Measurements from ENCODE around the gene ZNF286A.
A peak's percentile ranks its signal among the peaks of the same experiment; 100 is the strongest.
"Not testable (repeated sequence)": the region's sequence is repeated elsewhere in the genome, so short reads cannot be mapped to it uniquely, and the experiment has no call there.

ZNF286A gene

GRCh38 chr17:15704239-15704638, 4.7 kb downstream of the ZNF286A start:
- H3K14ac ChIP-seq (ENCODE audit: low read length in 2 of 2); H3K4ac ChIP-seq (ENCODE audit: low read depth in 1 of 2, low read length in 2 of 2); H2AK5ac ChIP-seq (ENCODE audit: low read length, severe bottlenecking); H2BK12ac ChIP-seq (ENCODE audit: low read length in 2 of 2); H3K4me1 ChIP-seq (ENCODE audit: control insufficient read depth, insufficient read depth, low read depth, low read length); H4K8ac ChIP-seq (ENCODE audit: low read length); H3K27me3 ChIP-seq (ENCODE audit: control insufficient read depth in 1 of 2, insufficient read depth in 1 of 2, low read length in 2 of 2); DNase-seq; H3K9ac ChIP-seq (ENCODE audit: low read length); H2BK120ac ChIP-seq (ENCODE audit: low read depth, low read length); H3K27ac ChIP-seq (ENCODE audit: low read length, poor library complexity, severe bottlenecking); H4K91ac ChIP-seq (ENCODE audit: low read length); H3K23ac ChIP-seq (ENCODE audit: low read length in 2 of 2); H3K4me2 ChIP-seq (ENCODE audit: low read length, poor library complexity, severe bottlenecking); H2BK5ac ChIP-seq (ENCODE audit: low read depth, low read length, poor library complexity, severe bottlenecking); H2AFZ ChIP-seq (ENCODE audit: low read depth, low read length); H3K18ac ChIP-seq (ENCODE audit: low read depth in 1 of 2, low read length in 2 of 2); H2BK15ac ChIP-seq (ENCODE audit: low read depth, poor library complexity, severe bottlenecking); H3K4me3 ChIP-seq (ENCODE audit: insufficient read depth in 1 of 2, low read depth in 1 of 2, low read length in 2 of 2): not testable (repeated sequence)
- peaks cover 39% of the 10 kb centered on the region for H3K9me3 ChIP-seq (ENCODE audit: control insufficient read depth, low read length)
- peaks cover 11% of the 10 kb centered on the region for H3K79me1 ChIP-seq (replicated peaks; ENCODE audit: low read length, poor library complexity, severe bottlenecking)
- WGBS, result 98% methylated on average over 10 of the region's 33 CpGs
- H3K36me3 ChIP-seq (ENCODE audit: control insufficient read depth in 1 of 2, insufficient read depth in 2 of 2, low read depth in 1 of 2, low read length in 2 of 2), result peaks cover 33 to 44% of the 10 kb centered on the region in 2 experiments

- H2BK12ac ChIP-seq (ENCODE audit: low read length in 2 of 2), result not testable (repeated sequence)
- H3K9me3 ChIP-seq (ENCODE audit: control insufficient read depth, low read length), result peaks cover 43% of the 10 kb centered on the region
Measured at GRCh38 chr17:15704813-15705212, 5.3 kb downstream of the ZNF286A start.

DNA sequence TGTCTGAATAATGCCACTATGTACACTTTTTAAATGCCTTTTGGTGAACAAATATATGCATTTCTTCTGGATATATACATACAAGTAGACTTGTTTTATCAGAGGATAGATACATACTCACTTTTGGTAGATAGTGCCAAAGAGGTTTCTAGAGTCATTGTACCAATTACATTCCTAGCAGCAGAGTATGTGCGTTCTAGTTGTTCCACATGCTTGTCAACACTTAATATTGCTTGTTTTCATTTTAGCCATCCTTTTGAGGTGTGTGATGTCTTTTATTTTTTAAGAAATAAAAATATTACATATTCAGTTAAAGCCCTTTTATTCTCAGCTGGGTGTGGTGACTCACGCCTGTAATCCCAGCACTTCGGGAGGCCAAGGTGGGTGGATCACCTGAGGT, 9.3 kb downstream of the ZNF286A start:
- not testable (repeated sequence) for H3K4me2 ChIP-seq (ENCODE audit: low read length, poor library complexity, severe bottlenecking); H4K91ac ChIP-seq (ENCODE audit: low read length); H2BK12ac ChIP-seq (ENCODE audit: low read length in 2 of 2); H2BK15ac ChIP-seq (ENCODE audit: low read depth, poor library complexity, severe bottlenecking); H3K18ac ChIP-seq (ENCODE audit: low read depth in 1 of 2, low read length in 2 of 2); H3K14ac ChIP-seq (ENCODE audit: low read length in 2 of 2); H2AFZ ChIP-seq (ENCODE audit: low read depth, low read length); H2AK5ac ChIP-seq (ENCODE audit: low read length, severe bottlenecking); H3K9ac ChIP-seq (ENCODE audit: low read length); H2BK120ac ChIP-seq (ENCODE audit: low read depth, low read length); H3K27ac ChIP-seq (ENCODE audit: low read length, poor library complexity, severe bottlenecking); H3K27me3 ChIP-seq (ENCODE audit: control insufficient read depth in 1 of 2, insufficient read depth in 1 of 2, low read length in 2 of 2); H3K79me1 ChIP-seq (replicated peaks; ENCODE audit: low read length, poor library complexity, severe bottlenecking); H3K23ac ChIP-seq (ENCODE audit: low read length in 2 of 2); H2BK5ac ChIP-seq (ENCODE audit: low read depth, low read length, poor library complexity, severe bottlenecking); H4K8ac ChIP-seq (ENCODE audit: low read length); DNase-seq; H3K4me1 ChIP-seq (ENCODE audit: control insufficient read depth, insufficient read depth, low read depth, low read length); H3K4ac ChIP-seq (ENCODE audit: low read depth in 1 of 2, low read length in 2 of 2)
- peaks cover 27 to 57% of the 10 kb centered on the region in 2 experiments for H3K36me3 ChIP-seq (ENCODE audit: control insufficient read depth in 1 of 2, insufficient read depth in 2 of 2, low read depth in 1 of 2, low read length in 2 of 2)
- peaks cover 67% of the 10 kb centered on the region for H3K9me3 ChIP-seq (ENCODE audit: control insufficient read depth, low read length)
- 100% methylated on average over 2 of the region's 3 CpGs for WGBS
- peak overlapping the region in 1 of 2 experiments; percentile 46 for H3K4me3 ChIP-seq (ENCODE audit: insufficient read depth in 1 of 2, low read depth in 1 of 2, low read length in 2 of 2)

More at GRCh38 chr17:15704813-15705212, 5.3 kb downstream of the ZNF286A start:
- H3K18ac ChIP-seq (ENCODE audit: low read depth in 1 of 2, low read length in 2 of 2); H3K4me2 ChIP-seq (ENCODE audit: low read length, poor library complexity, severe bottlenecking); H3K9ac ChIP-seq (ENCODE audit: low read length); H3K4ac ChIP-seq (ENCODE audit: low read depth in 1 of 2, low read length in 2 of 2); H3K4me1 ChIP-seq (ENCODE audit: control insufficient read depth, insufficient read depth, low read depth, low read length); H2BK15ac ChIP-seq (ENCODE audit: low read depth, poor library complexity, severe bottlenecking); H3K4me3 ChIP-seq (ENCODE audit: insufficient read depth in 1 of 2, low read depth in 1 of 2, low read length in 2 of 2); H3K14ac ChIP-seq (ENCODE audit: low read length in 2 of 2); H2AK5ac ChIP-seq (ENCODE audit: low read length, severe bottlenecking); H2BK5ac ChIP-seq (ENCODE audit: low read depth, low read length, poor library complexity, severe bottlenecking); H2BK120ac ChIP-seq (ENCODE audit: low read depth, low read length); H2AFZ ChIP-seq (ENCODE audit: low read depth, low read length); H3K27me3 ChIP-seq (ENCODE audit: control insufficient read depth in 1 of 2, insufficient read depth in 1 of 2, low read length in 2 of 2); H3K27ac ChIP-seq (ENCODE audit: low read length, poor library complexity, severe bottlenecking); H4K8ac ChIP-seq (ENCODE audit: low read length); H3K23ac ChIP-seq (ENCODE audit: low read length in 2 of 2); DNase-seq; H4K91ac ChIP-seq (ENCODE audit: low read length): not testable (repeated sequence)
- over 99% methylated on average over 24 of the region's 32 CpGs for WGBS
- Histone ChIP-seq H3K79me1 (replicated peaks; ENCODE audit: low read length, poor library complexity, severe bottlenecking) (peaks cover 11% of the 10 kb centered on the region), H3K36me3 (ENCODE audit: control insufficient read depth in 1 of 2, insufficient read depth in 2 of 2, low read depth in 1 of 2, low read length in 2 of 2) (peaks cover 33 to 48% of the 10 kb centered on the region in 2 experiments)

- H3K79me1 ChIP-seq (replicated peaks; ENCODE audit: low read length, poor library complexity, severe bottlenecking); H3K4me2 ChIP-seq (ENCODE audit: low read length, poor library complexity, severe bottlenecking); H2AFZ ChIP-seq (ENCODE audit: low read depth, low read length); H3K4ac ChIP-seq (ENCODE audit: low read depth in 1 of 2, low read length in 2 of 2); H3K4me1 ChIP-seq (ENCODE audit: control insufficient read depth, insufficient read depth, low read depth, low read length); H2BK12ac ChIP-seq (ENCODE audit: low read length in 2 of 2); H2BK5ac ChIP-seq (ENCODE audit: low read depth, low read length, poor library complexity, severe bottlenecking); H2BK120ac ChIP-seq (ENCODE audit: low read depth, low read length); H3K23ac ChIP-seq (ENCODE audit: low read length in 2 of 2); H3K27me3 ChIP-seq (ENCODE audit: control insufficient read depth in 1 of 2, insufficient read depth in 1 of 2, low read length in 2 of 2); H4K91ac ChIP-seq (ENCODE audit: low read length); H3K27ac ChIP-seq (ENCODE audit: low read length, poor library complexity, severe bottlenecking); H3K18ac ChIP-seq (ENCODE audit: low read depth in 1 of 2, low read length in 2 of 2); H4K8ac ChIP-seq (ENCODE audit: low read length); DNase-seq; H2BK15ac ChIP-seq (ENCODE audit: low read depth, poor library complexity, severe bottlenecking); H2AK5ac ChIP-seq (ENCODE audit: low read length, severe bottlenecking); H3K9ac ChIP-seq (ENCODE audit: low read length); H3K14ac ChIP-seq (ENCODE audit: low read length in 2 of 2); H3K4me3 ChIP-seq (ENCODE audit: insufficient read depth in 1 of 2, low read depth in 1 of 2, low read length in 2 of 2): not testable (repeated sequence)
- H3K9me3 ChIP-seq (ENCODE audit: control insufficient read depth, low read length), result peaks cover 56% of the 10 kb centered on the region
- 98% methylated on average over 5 of the region's 11 CpGs for WGBS
- H3K36me3 ChIP-seq (ENCODE audit: control insufficient read depth in 1 of 2, insufficient read depth in 2 of 2, low read depth in 1 of 2, low read length in 2 of 2), result peaks cover 0 to 22% of the 10 kb centered on the region in 2 experiments
Measured at GRCh38 chr17:15716601-15717563, 17.3 kb downstream of the ZNF286A start.

All from mesenchymal stem cell (in vitro differentiated cells and primary cell).